Heart left ventricle (tissue), 13 donors: Measurements from ENCODE around the gene ZCCHC8.
"Not testable (repeated sequence)": the region's sequence is repeated elsewhere in the genome, so short reads cannot be mapped to it uniquely, and the experiment has no call there.

ENCODE experiments used
- POLR2A ChIP-seq, 2 donors: fragments of 450-650 bp; IDR thresholded peaks; one replicate each; pipeline ENCODE4 v1.6.1; 2017; ENCODE audit warnings: antibody characterized with exemption in 2 of 2, mild to moderate bottlenecking in 2 of 2, moderate library complexity in 2 of 2
- TF ChIP-seq, protein P1 (sequence below), 12 donors: fragments of 200-600 bp; sonication (generic) in 4 of 12; IDR thresholded peaks; one replicate each; pipeline versions ENCODE4 v1.5.0 to v1.8.0; 2018 to 2022; ENCODE audit warnings: antibody characterized with exemption in 12 of 12, mild to moderate bottlenecking in 5 of 12
- donor health status: ischemic (EF 13 %, LVEDD 7.1; RV severe dilation, severe dysfunction).
- donor health status: DM: no; HTN: yes; CAD: no.
- donor health status: DM: no; HTN: no; CAD: no.
- donor health status: ischemic (EF 25% LVEDD 6.9; RV normal size, moderate dysfunction).
- donor health status: ischemic (EF 25% LVEDD 5.7; RV mildly dilated, moderate dysfunction).
- donor health status: ischemic (EF 35%, LVEDD 5.7; RV mildly dilated, moderate dysfunction).
- donor health status: nonischemic (EF 11% LVEDD 7.7; RV severe dilation, severe dysfunction).
- donor health status: DM: yes; HTN: yes; CAD: no.
- donor health status: PGD.
- donor health status: ischemic (EF 29% LVEDD 5.4; RV normal size, mild dysfunction).
- donor health status: nonischemic (EF 23%, LVEDD 6.1; RV moderate dilation, normal function).

- TF ChIP-seq, protein P1, sequence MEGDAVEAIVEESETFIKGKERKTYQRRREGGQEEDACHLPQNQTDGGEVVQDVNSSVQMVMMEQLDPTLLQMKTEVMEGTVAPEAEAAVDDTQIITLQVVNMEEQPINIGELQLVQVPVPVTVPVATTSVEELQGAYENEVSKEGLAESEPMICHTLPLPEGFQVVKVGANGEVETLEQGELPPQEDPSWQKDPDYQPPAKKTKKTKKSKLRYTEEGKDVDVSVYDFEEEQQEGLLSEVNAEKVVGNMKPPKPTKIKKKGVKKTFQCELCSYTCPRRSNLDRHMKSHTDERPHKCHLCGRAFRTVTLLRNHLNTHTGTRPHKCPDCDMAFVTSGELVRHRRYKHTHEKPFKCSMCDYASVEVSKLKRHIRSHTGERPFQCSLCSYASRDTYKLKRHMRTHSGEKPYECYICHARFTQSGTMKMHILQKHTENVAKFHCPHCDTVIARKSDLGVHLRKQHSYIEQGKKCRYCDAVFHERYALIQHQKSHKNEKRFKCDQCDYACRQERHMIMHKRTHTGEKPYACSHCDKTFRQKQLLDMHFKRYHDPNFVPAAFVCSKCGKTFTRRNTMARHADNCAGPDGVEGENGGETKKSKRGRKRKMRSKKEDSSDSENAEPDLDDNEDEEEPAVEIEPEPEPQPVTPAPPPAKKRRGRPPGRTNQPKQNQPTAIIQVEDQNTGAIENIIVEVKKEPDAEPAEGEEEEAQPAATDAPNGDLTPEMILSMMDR (IDR thresholded peaks at IDR 0.05), result not testable (repeated sequence)
- not testable (repeated sequence) for TF ChIP-seq POLR2A (IDR thresholded peaks at IDR 0.05)
Observed at GRCh38 chr12:122469856-122470255, 30.9 kb downstream of the ZCCHC8 start.
